HepG2 (cell line): ENCODE results near the gene CEBPA. TPM values are rescaled to one million over a fixed set of nuclear protein-coding genes. Genes with fewer than 3 reads are reported as not detected.

Source experiments
- ARNT ChIP-seq: fragments of 450-650 bp; IDR thresholded peaks from 2 replicates; pipeline ENCODE4 v1.6.1; 2017
- FIP1L1 ChIP-seq: fragments of 200-400 bp; formaldehyde crosslinking; IDR thresholded peaks from 2 replicates; pipeline ENCODE4 v1.6.1; 2018; ENCODE audit warnings: low read depth, mild to moderate bottlenecking, low read length, moderate library complexity, borderline replicate concordance; ENCODE audit not compliant: insufficient read depth
- FOXJ3 ChIP-seq: sonication (generic); formaldehyde crosslinking; IDR thresholded peaks from 2 replicates; pipeline ENCODE4 v1.4.0; 2020; ENCODE audit warnings: missing genetic modification reagents, mild to moderate bottlenecking, borderline replicate concordance
- HMG20B ChIP-seq: conservative IDR thresholded peaks from 2 replicates; pipeline ENCODE4 v1.6.1; 2016; ENCODE audit warnings: missing genetic modification reagents, missing compliant biosample characterization
- KDM2A ChIP-seq: sonication (generic); formaldehyde crosslinking; IDR thresholded peaks from 2 replicates; pipeline ENCODE4 v1.4.0; 2020; ENCODE audit warnings: low read depth, missing genetic modification reagents, borderline replicate concordance
- PPARG ChIP-seq: conservative IDR thresholded peaks from 2 replicates; pipeline ENCODE4 v1.6.1; 2016; ENCODE audit warnings: missing biosample characterization, missing genetic modification reagents
- PTBP1 ChIP-seq: fragments of 200-400 bp; formaldehyde crosslinking; IDR thresholded peaks from 2 replicates; pipeline ENCODE4 v1.6.1; 2018; ENCODE audit warnings: low read length, low read depth; ENCODE audit not compliant: poor library complexity, severe bottlenecking
- SAFB2 ChIP-seq: sonication (generic); formaldehyde crosslinking; IDR thresholded peaks from 2 replicates; pipeline ENCODE4 v1.5.1; 2020; ENCODE audit warnings: missing genetic modification reagents, low read depth, mild to moderate bottlenecking, borderline replicate concordance
- TAF15 ChIP-seq: fragments of 200-400 bp; formaldehyde crosslinking; IDR thresholded peaks from one replicate; pipeline ENCODE4 v1.6.1; 2018; ENCODE audit warnings: mild to moderate bottlenecking, low read depth, low read length; ENCODE audit not compliant: poor library complexity, severe bottlenecking
- TCF7L2 ChIP-seq: IDR thresholded peaks from 2 replicates; pipeline ENCODE4 v1.6.1; 2011; ENCODE audit warnings: mild to moderate bottlenecking, low read depth, low read length, moderate library complexity
- ZFP90 ChIP-seq: sonication (generic); formaldehyde crosslinking; IDR thresholded peaks from 2 replicates; pipeline ENCODE4 v1.8.0; 2022; ENCODE audit warnings: missing genetic modification reagents, mild to moderate bottlenecking, inconsistent platforms, borderline replicate concordance
- ZIK1 ChIP-seq: sonication (generic); formaldehyde crosslinking; IDR thresholded peaks from 2 replicates; pipeline ENCODE4 v1.5.0; 2020; ENCODE audit warnings: mild to moderate bottlenecking, low read depth, missing genetic modification reagents, borderline replicate concordance
- ZMAT3 ChIP-seq: sonication (generic); formaldehyde crosslinking; conservative IDR thresholded peaks from 2 replicates; pipeline ENCODE4 v1.7.0; 2021; ENCODE audit warnings: missing genetic modification reagents
- ZNF343 ChIP-seq: sonication (generic); formaldehyde crosslinking; IDR thresholded peaks from 2 replicates; pipeline ENCODE4 v1.4.0; 2020; ENCODE audit warnings: mild to moderate bottlenecking, missing genetic modification reagents
- ZNF550 ChIP-seq: sonication (generic); formaldehyde crosslinking; IDR thresholded peaks from 2 replicates; pipeline ENCODE4 v1.4.0; 2020; ENCODE audit warnings: mild to moderate bottlenecking, missing genetic modification reagents, borderline replicate concordance
- ZNF720 ChIP-seq: sonication (generic); formaldehyde crosslinking; IDR thresholded peaks from 2 replicates; pipeline ENCODE4 v1.4.0; 2020; ENCODE audit warnings: missing genetic modification reagents
- polyA plus RNA-seq, 8 experiments: library from polyadenylated mRNA; depleted of rRNA in 3 of 8; stranded (reverse) in 7 of 8; unstranded in 1 of 8; fragments of >200 nt; fragmentation: Illumina TruSeq in 4 of 8; extraction: Trizol in 4 of 8; gene quantifications; 2 replicates each; pipeline versions ENCODE4 v1.2.1 to v1.2.3, GENCODE V29; 2011 to 2016; ENCODE audit warnings: low read depth in 4 of 8, missing spikeins in 1 of 8, mixed read lengths in 1 of 8; ENCODE audit not compliant: insufficient read depth in 1 of 8
- total RNA-seq, 5 experiments: library from RNA; depleted of rRNA; stranded (reverse); fragments of >200 nt; fragmentation: Illumina TruSeq; extraction: Trizol; gene quantifications; 2 replicates each; pipeline ENCODE4 v1.2.3, GENCODE V29; 2016; ENCODE audit warnings: low read depth in 1 of 5
- TF ChIP-seq, protein P1 (sequence below): sonication (generic); formaldehyde crosslinking; IDR thresholded peaks from 2 replicates; pipeline ENCODE4 v1.4.0; 2020; ENCODE audit warnings: missing genetic modification reagents, mild to moderate bottlenecking, borderline replicate concordance
- TF ChIP-seq, protein P2 (sequence below): sonication (generic); formaldehyde crosslinking; IDR thresholded peaks from 2 replicates; pipeline ENCODE4 v1.5.1; 2020; ENCODE audit warnings: mild to moderate bottlenecking, missing genetic modification reagents, moderate library complexity
- TF ChIP-seq, protein P3 (sequence below): sonication (generic); formaldehyde crosslinking; IDR thresholded peaks from 2 replicates; pipeline ENCODE4 v1.5.1; 2020; ENCODE audit warnings: missing genetic modification reagents, mild to moderate bottlenecking, borderline replicate concordance
- TF ChIP-seq, protein P4 (sequence below): IDR thresholded peaks from 2 replicates; pipeline ENCODE4 v1.6.1; 2016; ENCODE audit warnings: missing genetic modification reagents, missing compliant biosample characterization

CEBPA gene
- total and polyA plus RNA-seq, 2 of the 13 experiments (the other 11 are each of a cell fraction or from before 2014, with no cell fraction given), result 24.8 to 103 TPM

DNA sequence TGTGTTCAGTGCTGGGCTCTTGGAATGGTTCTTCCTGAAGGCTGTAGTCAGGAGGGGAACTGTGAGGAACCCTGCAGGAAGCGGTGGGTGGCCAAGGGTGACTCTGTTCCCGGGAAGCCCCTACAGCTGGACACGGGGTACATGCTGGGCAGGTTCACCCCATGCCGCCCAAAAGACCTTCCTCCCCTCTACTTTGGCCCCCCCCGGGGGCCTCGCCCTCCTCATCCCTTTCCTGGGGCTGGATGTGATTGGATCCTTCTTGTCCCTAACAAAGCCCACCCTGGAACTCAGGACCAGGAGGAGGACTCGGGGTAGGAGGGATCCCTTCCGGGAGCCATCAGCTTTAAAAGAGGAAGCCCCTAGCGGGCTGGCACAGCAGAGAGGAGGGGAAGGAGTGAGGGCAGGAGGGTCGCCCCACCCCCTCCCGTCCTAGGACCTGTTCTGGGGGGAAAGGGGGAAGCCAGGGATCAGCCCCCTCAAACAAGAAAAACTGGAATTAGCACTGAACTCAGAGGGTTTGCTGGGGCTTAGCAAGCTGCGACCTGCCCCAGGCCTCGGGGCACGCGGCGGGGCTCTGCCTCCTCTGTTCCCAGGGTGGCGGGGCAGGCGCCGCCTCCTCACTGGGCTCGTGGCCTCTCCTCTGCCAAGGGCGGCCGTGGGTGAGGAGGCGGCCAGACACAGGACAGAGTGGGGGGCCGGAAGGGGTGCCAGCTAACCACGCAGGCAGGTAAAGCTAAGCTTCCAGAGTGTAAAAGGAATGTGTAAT is 4.0 kb downstream of the CEBPA start (continued):
- TF ChIP-seq, protein P1, sequence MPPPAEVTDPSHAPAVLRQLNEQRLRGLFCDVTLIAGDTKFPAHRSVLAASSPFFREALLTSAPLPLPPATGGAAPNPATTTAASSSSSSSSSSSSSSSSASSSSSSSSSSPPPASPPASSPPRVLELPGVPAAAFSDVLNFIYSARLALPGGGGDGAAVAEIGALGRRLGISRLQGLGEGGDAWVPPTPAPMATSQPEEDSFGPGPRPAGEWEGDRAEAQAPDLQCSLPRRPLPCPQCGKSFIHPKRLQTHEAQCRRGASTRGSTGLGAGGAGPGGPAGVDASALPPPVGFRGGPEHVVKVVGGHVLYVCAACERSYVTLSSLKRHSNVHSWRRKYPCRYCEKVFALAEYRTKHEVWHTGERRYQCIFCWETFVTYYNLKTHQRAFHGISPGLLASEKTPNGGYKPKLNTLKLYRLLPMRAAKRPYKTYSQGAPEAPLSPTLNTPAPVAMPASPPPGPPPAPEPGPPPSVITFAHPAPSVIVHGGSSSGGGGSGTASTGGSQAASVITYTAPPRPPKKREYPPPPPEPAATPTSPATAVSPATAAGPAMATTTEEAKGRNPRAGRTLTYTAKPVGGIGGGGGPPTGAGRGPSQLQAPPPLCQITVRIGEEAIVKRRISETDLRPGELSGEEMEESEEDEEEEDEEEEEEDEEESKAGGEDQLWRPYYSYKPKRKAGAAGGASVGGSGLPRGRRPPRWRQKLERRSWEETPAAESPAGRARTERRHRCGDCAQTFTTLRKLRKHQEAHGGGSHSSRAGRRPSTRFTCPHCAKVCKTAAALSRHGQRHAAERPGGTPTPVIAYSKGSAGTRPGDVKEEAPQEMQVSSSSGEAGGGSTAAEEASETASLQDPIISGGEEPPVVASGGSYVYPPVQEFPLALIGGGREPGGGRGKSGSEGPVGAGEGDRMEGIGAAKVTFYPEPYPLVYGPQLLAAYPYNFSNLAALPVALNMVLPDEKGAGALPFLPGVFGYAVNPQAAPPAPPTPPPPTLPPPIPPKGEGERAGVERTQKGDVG (CRISPR knock-in tag), result 0 out of 2 replicates have a peak, but pooled peaks have one; percentile 38
- TF ChIP-seq, protein P2, sequence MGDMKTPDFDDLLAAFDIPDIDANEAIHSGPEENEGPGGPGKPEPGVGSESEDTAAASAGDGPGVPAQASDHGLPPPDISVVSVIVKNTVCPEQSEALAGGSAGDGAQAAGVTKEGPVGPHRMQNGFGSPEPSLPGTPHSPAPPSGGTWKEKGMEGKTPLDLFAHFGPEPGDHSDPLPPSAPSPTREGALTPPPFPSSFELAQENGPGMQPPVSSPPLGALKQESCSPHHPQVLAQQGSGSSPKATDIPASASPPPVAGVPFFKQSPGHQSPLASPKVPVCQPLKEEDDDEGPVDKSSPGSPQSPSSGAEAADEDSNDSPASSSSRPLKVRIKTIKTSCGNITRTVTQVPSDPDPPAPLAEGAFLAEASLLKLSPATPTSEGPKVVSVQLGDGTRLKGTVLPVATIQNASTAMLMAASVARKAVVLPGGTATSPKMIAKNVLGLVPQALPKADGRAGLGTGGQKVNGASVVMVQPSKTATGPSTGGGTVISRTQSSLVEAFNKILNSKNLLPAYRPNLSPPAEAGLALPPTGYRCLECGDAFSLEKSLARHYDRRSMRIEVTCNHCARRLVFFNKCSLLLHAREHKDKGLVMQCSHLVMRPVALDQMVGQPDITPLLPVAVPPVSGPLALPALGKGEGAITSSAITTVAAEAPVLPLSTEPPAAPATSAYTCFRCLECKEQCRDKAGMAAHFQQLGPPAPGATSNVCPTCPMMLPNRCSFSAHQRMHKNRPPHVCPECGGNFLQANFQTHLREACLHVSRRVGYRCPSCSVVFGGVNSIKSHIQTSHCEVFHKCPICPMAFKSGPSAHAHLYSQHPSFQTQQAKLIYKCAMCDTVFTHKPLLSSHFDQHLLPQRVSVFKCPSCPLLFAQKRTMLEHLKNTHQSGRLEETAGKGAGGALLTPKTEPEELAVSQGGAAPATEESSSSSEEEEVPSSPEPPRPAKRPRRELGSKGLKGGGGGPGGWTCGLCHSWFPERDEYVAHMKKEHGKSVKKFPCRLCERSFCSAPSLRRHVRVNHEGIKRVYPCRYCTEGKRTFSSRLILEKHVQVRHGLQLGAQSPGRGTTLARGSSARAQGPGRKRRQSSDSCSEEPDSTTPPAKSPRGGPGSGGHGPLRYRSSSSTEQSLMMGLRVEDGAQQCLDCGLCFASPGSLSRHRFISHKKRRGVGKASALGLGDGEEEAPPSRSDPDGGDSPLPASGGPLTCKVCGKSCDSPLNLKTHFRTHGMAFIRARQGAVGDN, result peak; percentile 80
- TF ChIP-seq, protein P3, sequence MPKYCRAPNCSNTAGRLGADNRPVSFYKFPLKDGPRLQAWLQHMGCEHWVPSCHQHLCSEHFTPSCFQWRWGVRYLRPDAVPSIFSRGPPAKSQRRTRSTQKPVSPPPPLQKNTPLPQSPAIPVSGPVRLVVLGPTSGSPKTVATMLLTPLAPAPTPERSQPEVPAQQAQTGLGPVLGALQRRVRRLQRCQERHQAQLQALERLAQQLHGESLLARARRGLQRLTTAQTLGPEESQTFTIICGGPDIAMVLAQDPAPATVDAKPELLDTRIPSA, result no peak
- TF ChIP-seq PPARG (CRISPR knock-in tag), result no peak
- TF ChIP-seq, protein P4, sequence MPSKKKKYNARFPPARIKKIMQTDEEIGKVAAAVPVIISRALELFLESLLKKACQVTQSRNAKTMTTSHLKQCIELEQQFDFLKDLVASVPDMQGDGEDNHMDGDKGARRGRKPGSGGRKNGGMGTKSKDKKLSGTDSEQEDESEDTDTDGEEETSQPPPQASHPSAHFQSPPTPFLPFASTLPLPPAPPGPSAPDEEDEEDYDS (CRISPR knock-in tag), result no peak
- no peak for TF ChIP-seq ZNF343 (CRISPR knock-in tag)
- TF ChIP-seq TCF7L2, result no peak
- peak; percentile 58; the same call in 1 of the 2 replicates for TF ChIP-seq KDM2A (CRISPR knock-in tag)
- no peak for TF ChIP-seq FOXJ3 (CRISPR knock-in tag)
- no peak for TF ChIP-seq ZNF720 (CRISPR knock-in tag)
- TF ChIP-seq TAF15, result peak; percentile 64
- TF ChIP-seq ZNF550 (CRISPR knock-in tag), result no peak
- no peak for TF ChIP-seq ARNT
- no peak for TF ChIP-seq ZIK1 (CRISPR knock-in tag)
- peak; percentile 43; the same call in 1 of the 2 replicates for TF ChIP-seq ZFP90 (CRISPR knock-in tag)
- TF ChIP-seq ZMAT3 (CRISPR knock-in tag), result peak; percentile 23; the same call in 1 of the 2 replicates
- no peak for TF ChIP-seq PTBP1
- TF ChIP-seq SAFB2, result 0 out of 2 replicates have a peak, but pooled peaks have one; percentile 9
- TF ChIP-seq HMG20B (CRISPR knock-in tag), result no peak
- TF ChIP-seq FIP1L1, result no peak
